ENCODE results near the gene MFAP3L.

GRCh38 chr4:170049766-170050165 lies 23.6 kb upstream of the MFAP3L start:
- TF ChIP-seq POLR2AphosphoS5 (IDR thresholded peaks at IDR 0.05) (no peak), CTCF (IDR thresholded peaks at IDR 0.05) (no peak), POLR2A (IDR thresholded peaks at IDR 0.05) (no peak), EP300 (IDR thresholded peaks at IDR 0.05) (no peak)
